ENCODE results near the gene PAIP2B. TPM values are rescaled to one million over a fixed set of nuclear protein-coding genes. Genes with fewer than 3 reads are reported as not detected.
"Not testable (repeated sequence)": the region's sequence is repeated elsewhere in the genome, so short reads cannot be mapped to it uniquely, and the experiment has no call there.

Gene PAIP2B
- total RNA-seq, 4 donors from 2014 or later = 11.2 to 16.9 (median 12.6) TPM

- intact Hi-C loops (cut with DNase I) = no loop called here
- peaks cover 0 to 8% (median 3%) of the 10 kb centered on the region in 4 donors for H3K4me1 ChIP-seq
- H3K27me3 ChIP-seq = no peaks in the 10 kb centered on the region
- no peak overlapping the region for H3K27ac ChIP-seq (replicated peaks in 1 of 4)
- TF ChIP-seq POLR2A (IDR thresholded peaks at IDR 0.05; ENCODE audit: low read depth) (no peak), POLR2AphosphoS5 (IDR thresholded peaks at IDR 0.05) (no peak), CTCF (IDR thresholded peaks at IDR 0.05) (peak; percentile 19 to 38 (median 34)), EP300 (IDR thresholded peaks at IDR 0.05) (no peak)
- WGBS = 56% methylated on average over 3 of the region's 3 CpGs
- H3K9me3 ChIP-seq = no peaks in the 10 kb centered on the region
- H3K36me3 ChIP-seq = peaks cover 0 to 24% (median 11%) of the 10 kb centered on the region in 4 donors
- no peak overlapping the region for H3K4me3 ChIP-seq
- peak; percentile 66 for DNase-seq (ENCODE audit: extremely low spot score)
These were observed 36.0 kb downstream of the PAIP2B start for GRCh38 chr2:71190656-71191569.

- 84% methylated on average over 2 of the region's 2 CpGs for WGBS
- Histone ChIP-seq H3K27me3 (no peaks in the 10 kb centered on the region), H3K9me3 (no peaks in the 10 kb centered on the region), H3K36me3 (peaks cover 0 to 24% (median 11%) of the 10 kb centered on the region in 4 donors), H3K27ac (replicated peaks in 1 of 4) (no peak overlapping the region), H3K4me3 (no peak overlapping the region), H3K4me1 (peaks cover 0 to 8% (median 3%) of the 10 kb centered on the region in 4 donors)
- TF ChIP-seq EP300 (IDR thresholded peaks at IDR 0.05) (no peak), POLR2AphosphoS5 (IDR thresholded peaks at IDR 0.05) (no peak), CTCF (IDR thresholded peaks at IDR 0.05) (no peak), POLR2A (IDR thresholded peaks at IDR 0.05; ENCODE audit: low read depth) (no peak)
- intact Hi-C loops (cut with DNase I) = no loop called here
- peak; percentile 55 for DNase-seq (ENCODE audit: extremely low spot score)
These were observed 39.3 kb downstream of the PAIP2B start for GRCh38 chr2:71187589-71187988.

DNA sequence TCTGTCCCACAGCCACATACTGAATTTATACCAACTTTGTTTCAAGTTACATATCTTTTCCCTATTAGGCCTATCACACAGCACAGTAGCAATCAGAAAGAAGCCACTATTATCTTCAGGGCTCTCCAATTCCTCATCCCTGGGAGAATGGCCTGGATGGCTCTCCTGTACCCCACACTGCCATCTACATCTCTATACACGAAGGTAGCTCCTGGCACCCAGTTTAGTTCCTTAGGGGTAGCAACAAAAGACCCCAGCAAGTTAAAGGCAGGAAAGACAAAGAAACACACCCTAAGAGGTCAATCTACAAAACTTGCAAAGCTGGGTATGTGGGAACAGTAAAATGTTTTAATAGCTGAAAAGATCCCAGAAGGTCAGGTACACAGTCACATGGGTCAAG is 39.9 kb downstream of the PAIP2B start:
- peaks cover 0 to 24% (median 11%) of the 10 kb centered on the region in 4 donors for H3K36me3 ChIP-seq
- H3K9me3 ChIP-seq = no peaks in the 10 kb centered on the region
- no peak overlapping the region for H3K4me3 ChIP-seq
- no peak for TF ChIP-seq POLR2A (IDR thresholded peaks at IDR 0.05; ENCODE audit: low read depth)
- TF ChIP-seq CTCF (IDR thresholded peaks at IDR 0.05) = no peak
- TF ChIP-seq POLR2AphosphoS5 (IDR thresholded peaks at IDR 0.05) = no peak
- TF ChIP-seq EP300 (IDR thresholded peaks at IDR 0.05) = no peak
- H3K27ac ChIP-seq (replicated peaks in 1 of 4) = no peak overlapping the region
- no peaks in the 10 kb centered on the region for H3K27me3 ChIP-seq
- WGBS = 65% methylated on average over 1 of the region's 1 CpG
- intact Hi-C loops (cut with DNase I) = no loop called here
- H3K4me1 ChIP-seq = peaks cover 0 to 8% (median 3%) of the 10 kb centered on the region in 4 donors
- DNase-seq (ENCODE audit: extremely low spot score) = peak; percentile 90

DNA sequence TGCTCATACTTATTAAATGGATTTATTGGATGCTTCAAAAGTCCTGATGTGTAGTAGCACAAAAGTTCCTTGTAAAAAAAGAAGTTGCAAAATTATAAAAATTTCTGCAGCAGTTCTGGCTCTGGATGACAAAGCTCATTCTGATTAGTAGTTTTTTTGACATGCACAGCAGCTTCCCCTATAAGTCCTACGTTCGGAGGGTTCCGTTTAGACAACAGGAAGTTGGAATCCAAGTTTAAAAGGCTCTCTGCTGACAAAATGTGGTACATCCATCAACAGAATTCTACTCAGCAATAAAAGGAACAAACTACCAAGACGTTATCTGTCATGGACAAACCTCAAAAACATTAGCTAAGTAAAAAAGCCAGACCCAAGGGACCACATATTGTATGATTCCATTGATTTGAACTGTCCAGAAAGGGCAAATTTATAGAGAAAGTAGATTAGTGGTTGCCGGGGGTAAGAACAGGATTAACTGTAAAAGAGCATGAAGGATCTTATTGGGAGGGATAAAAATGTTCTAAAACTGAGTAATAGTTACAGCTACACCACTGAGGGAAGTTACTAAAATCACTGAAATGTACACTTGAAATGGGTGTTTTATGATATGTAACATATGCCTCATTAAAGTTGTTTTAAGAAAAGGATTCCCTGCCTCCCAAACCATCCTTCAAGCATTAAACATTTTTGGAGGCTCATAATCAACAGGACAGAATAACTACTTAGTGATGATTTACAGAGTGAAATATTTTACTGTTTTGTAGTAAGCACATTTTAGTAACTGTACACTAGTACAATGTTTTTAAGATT is 43.4 kb downstream of the PAIP2B start:
- 33% methylated on average over 2 of the region's 5 CpGs for WGBS
- H3K4me3 ChIP-seq; H3K9me3 ChIP-seq; intact Hi-C loops (cut with DNase I); DNase-seq (ENCODE audit: extremely low spot score); H3K27me3 ChIP-seq; H3K27ac ChIP-seq (replicated peaks in 1 of 4); H3K4me1 ChIP-seq: not testable (repeated sequence)
- H3K36me3 ChIP-seq = peaks cover 0 to 14% (median 7%) of the 10 kb centered on the region in 4 donors

- Histone ChIP-seq H3K9me3 (no peaks in the 10 kb centered on the region), H3K4me1 (no peaks in the 10 kb centered on the region), H3K27ac (replicated peaks in 1 of 4) (no peak overlapping the region), H3K36me3 (no peaks in the 10 kb centered on the region), H3K27me3 (no peaks in the 10 kb centered on the region), H3K4me3 (no peak overlapping the region)
- intact Hi-C loops (cut with DNase I) = no loop called here
- peak; percentile 42 for DNase-seq (ENCODE audit: extremely low spot score)
- TF ChIP-seq POLR2AphosphoS5 (IDR thresholded peaks at IDR 0.05) = no peak
- no peak for TF ChIP-seq POLR2A (IDR thresholded peaks at IDR 0.05; ENCODE audit: low read depth)
- TF ChIP-seq EP300 (IDR thresholded peaks at IDR 0.05) = no peak
- TF ChIP-seq CTCF (IDR thresholded peaks at IDR 0.05) = no peak
- WGBS = 77% methylated on average over 2 of the region's 2 CpGs
These were observed 45.6 kb downstream of the PAIP2B start for GRCh38 chr2:71181316-71181715.

- H3K4me3 ChIP-seq; intact Hi-C loops (cut with DNase I); DNase-seq (ENCODE audit: extremely low spot score); H3K36me3 ChIP-seq; H3K27ac ChIP-seq (replicated peaks in 1 of 4); H3K27me3 ChIP-seq; H3K4me1 ChIP-seq; H3K9me3 ChIP-seq: not testable (repeated sequence)
- WGBS = 82% methylated on average over 8 of the region's 8 CpGs
These were observed 48.1 kb downstream of the PAIP2B start for GRCh38 chr2:71178836-71179235.

Measured in esophagus muscularis mucosa (tissue), 4 donors.